GM12892 (cell line): ENCODE data around the gene LIF.

Experiments used
- POLR2A ChIP-seq: IDR thresholded peaks from 2 replicates; pipeline ENCODE4 v1.6.1; 2011; ENCODE audit warnings: low read depth, low read length, control low read depth
- POLR2AphosphoS5 ChIP-seq: IDR thresholded peaks from 2 replicates; pipeline ENCODE4 v1.6.1; 2011; ENCODE audit warnings: low read depth, low read length, control low read depth
- TAF1 ChIP-seq: IDR thresholded peaks from 2 replicates; pipeline ENCODE4 v1.6.1; 2011; ENCODE audit warnings: low read depth, mild to moderate bottlenecking, control low read depth, low read length, borderline replicate concordance

DNA sequence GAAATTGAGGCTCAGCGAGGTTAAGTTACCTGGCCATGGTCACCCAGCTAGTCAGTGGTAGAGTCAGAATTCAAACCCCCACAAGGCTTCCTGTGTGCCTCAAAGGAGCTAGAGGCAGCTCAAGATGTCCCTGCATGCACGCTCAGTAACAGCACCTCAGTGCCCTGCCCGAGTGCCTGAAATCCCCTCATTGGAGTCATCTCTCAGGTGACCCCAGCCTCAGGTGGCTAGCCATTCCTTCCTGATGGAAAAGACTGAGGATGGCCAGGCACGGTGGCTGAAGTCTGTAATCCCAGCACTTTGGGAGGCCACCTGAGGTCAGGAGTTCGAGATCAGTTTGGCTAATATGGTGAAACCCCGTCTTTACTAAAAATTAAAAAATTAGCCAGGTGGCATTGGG lies 36.9 kb downstream of the LIF start:
- TF ChIP-seq POLR2A: no peak
- no peak for TF ChIP-seq POLR2AphosphoS5
- no peak for TF ChIP-seq TAF1
